Liver (tissue), 9 donors: ENCODE results near the gene MYO15B. TPM values are rescaled to one million over a fixed set of nuclear protein-coding genes. Genes with fewer than 3 reads are reported as not detected.

Source experiments
- DNase-seq: peaks from one replicate; pipeline ENCODE4 v3.0.0-alpha.2; 2017; ENCODE audit warnings: low spot score
- H3K27ac ChIP-seq, 2 donors: one replicate each; pipeline ENCODE4 v1.7.0; 2013; ENCODE audit warnings: inconsistent platforms in 2 of 2, low read length in 2 of 2, control low read depth in 1 of 2, low read depth in 1 of 2, mild to moderate bottlenecking in 1 of 2
- H3K27me3 ChIP-seq, 4 donors: one replicate each; pipeline versions ENCODE4 v1.6.1 to v1.7.0; 2013; ENCODE audit warnings: low read length in 3 of 4, inconsistent platforms in 1 of 4, mild to moderate bottlenecking in 1 of 4, moderate library complexity in 1 of 4; ENCODE audit not compliant: control insufficient read depth in 4 of 4, insufficient read depth in 4 of 4
- H3K36me3 ChIP-seq, 4 donors: one replicate each; pipeline versions ENCODE4 v1.6.1 to v1.7.0; 2013; ENCODE audit warnings: low read length in 3 of 4, mild to moderate bottlenecking in 3 of 4, low read depth in 1 of 4, moderate library complexity in 1 of 4; ENCODE audit not compliant: control insufficient read depth in 4 of 4, insufficient read depth in 3 of 4
- H3K4me1 ChIP-seq, 4 donors: one replicate each; pipeline versions ENCODE4 v1.6.1 to v1.7.0; 2013; ENCODE audit warnings: low read length in 3 of 4, mild to moderate bottlenecking in 3 of 4, moderate library complexity in 1 of 4; ENCODE audit not compliant: control insufficient read depth in 4 of 4, insufficient read depth in 4 of 4
- H3K4me3 ChIP-seq, 3 donors: one replicate each; pipeline versions ENCODE4 v1.6.1 to v1.7.0; 2013; ENCODE audit warnings: low read length in 3 of 3, control low read depth in 1 of 3, low read depth in 1 of 3, mild to moderate bottlenecking in 1 of 3
- H3K9ac ChIP-seq, 2 donors: one replicate each; pipeline ENCODE4 v1.7.0; 2013; ENCODE audit warnings: low read length in 2 of 2, mild to moderate bottlenecking in 2 of 2, moderate library complexity in 2 of 2, control low read depth in 1 of 2, low read depth in 1 of 2
- H3K9me3 ChIP-seq, 4 donors: one replicate each; pipeline versions ENCODE4 v1.6.1 to v1.7.0; 2013; ENCODE audit warnings: low read length in 3 of 4; ENCODE audit not compliant: control insufficient read depth in 4 of 4
- ATF3 ChIP-seq: IDR thresholded peaks from 2 replicates; pipeline ENCODE4 v1.6.1; 2016; ENCODE audit warnings: antibody characterized with exemption
- CTCF ChIP-seq: fragments of 150-350 bp; IDR thresholded peaks from 2 replicates; pipeline ENCODE4 v1.5.1; 2017; ENCODE audit warnings: improper control_type of control experiment, low read depth, low read length; ENCODE audit not compliant: missing input control
- EGR1 ChIP-seq, 2 donors: IDR thresholded peaks; 2 replicates each; pipeline ENCODE4 v1.6.1; 2016 to 2018; ENCODE audit warnings: antibody characterized with exemption in 2 of 2, low read depth in 2 of 2
- FOXA1 ChIP-seq: IDR thresholded peaks from 2 replicates; pipeline ENCODE4 v1.6.1; 2016; ENCODE audit warnings: antibody characterized with exemption
- FOXA2 ChIP-seq: IDR thresholded peaks from 2 replicates; pipeline ENCODE4 v1.6.1; 2016; ENCODE audit warnings: antibody characterized with exemption
- GABPA ChIP-seq, 2 donors: IDR thresholded peaks in 1 of 2; conservative IDR thresholded peaks in 1 of 2; 2 replicates each; pipeline ENCODE4 v1.6.1; 2016; ENCODE audit warnings: antibody characterized with exemption in 2 of 2, mild to moderate bottlenecking in 1 of 2, moderate library complexity in 1 of 2
- HNF4A ChIP-seq, 2 donors: conservative IDR thresholded peaks; 2 replicates each; pipeline ENCODE4 v1.6.1; 2016; ENCODE audit warnings: antibody characterized with exemption in 2 of 2, mild to moderate bottlenecking in 2 of 2
- HNF4G ChIP-seq: IDR thresholded peaks from 2 replicates; pipeline ENCODE4 v1.6.1; 2016; ENCODE audit warnings: antibody characterized with exemption
- JUND ChIP-seq, 2 donors: IDR thresholded peaks; 2 replicates each; pipeline ENCODE4 v1.6.1; 2016; ENCODE audit warnings: antibody characterized with exemption in 2 of 2
- MAX ChIP-seq: IDR thresholded peaks from 2 replicates; pipeline ENCODE4 v1.6.1; 2016; ENCODE audit warnings: antibody characterized with exemption
- NR2F2 ChIP-seq: IDR thresholded peaks from 2 replicates; pipeline ENCODE4 v1.6.1; 2016; ENCODE audit warnings: antibody characterized with exemption
- RAD21 ChIP-seq, 2 donors: IDR thresholded peaks; 2 replicates each; pipeline ENCODE4 v1.6.1; 2016; ENCODE audit warnings: antibody characterized with exemption in 2 of 2, mild to moderate bottlenecking in 2 of 2
- RXRA ChIP-seq, 2 donors: IDR thresholded peaks; 2 replicates each; pipeline ENCODE4 v1.6.1; 2017 to 2018; ENCODE audit warnings: antibody characterized with exemption in 2 of 2, mild to moderate bottlenecking in 1 of 2
- SP1 ChIP-seq: IDR thresholded peaks from 2 replicates; pipeline ENCODE4 v1.6.1; 2018; ENCODE audit warnings: antibody characterized with exemption, mild to moderate bottlenecking
- TAF1 ChIP-seq: conservative IDR thresholded peaks from 2 replicates; pipeline ENCODE4 v1.6.1; 2016; ENCODE audit warnings: antibody characterized with exemption, mild to moderate bottlenecking
- YY1 ChIP-seq: IDR thresholded peaks from 2 replicates; pipeline ENCODE4 v1.6.1; 2016; ENCODE audit warnings: antibody characterized with exemption, mild to moderate bottlenecking
- ZBTB33 ChIP-seq: IDR thresholded peaks from 2 replicates; pipeline ENCODE4 v1.6.1; 2016; ENCODE audit warnings: antibody characterized with exemption
- WGBS: extraction: QIAGEN DNeasy Blood & Tissue Kit; methylation state at CpG from one replicate; pipeline ENCODE4 v1.1.7; 2013; 5-methylcytosine and 5-hydroxymethylcytosine counted together
- polyA plus RNA-seq, 2 donors: library from polyadenylated mRNA; stranded (reverse) in 1 of 2; unstranded in 1 of 2; fragments of 200-250 nt in 1 of 2; fragments of >200 nt in 1 of 2; fragmentation: Nextera tagmentation in 1 of 2; extraction: Ambion mirVana in 1 of 2; gene quantifications; one replicate each; pipeline versions ENCODE4 v1.2.1 to v1.2.3, GENCODE V29; 2013 to 2015
- total RNA-seq, 2 donors: library from RNA; depleted of rRNA; stranded (reverse); fragments of >200 nt; gene quantifications; one replicate each; pipeline ENCODE4 v1.2.3, GENCODE V29; 2014
- TF ChIP-seq, protein P1 (sequence below): IDR thresholded peaks from 2 replicates; pipeline ENCODE4 v1.6.1; 2016; ENCODE audit warnings: antibody characterized with exemption, mild to moderate bottlenecking
- donor health status: healthy.
- donor health status: healthy.
- donor health status: healthy.
- donor health status: healthy.
- donor health status: healthy.

Gene MYO15B
- total and polyA plus RNA-seq, 4 donors = 13.3 to 34.4 (median 18.0) TPM

DNA sequence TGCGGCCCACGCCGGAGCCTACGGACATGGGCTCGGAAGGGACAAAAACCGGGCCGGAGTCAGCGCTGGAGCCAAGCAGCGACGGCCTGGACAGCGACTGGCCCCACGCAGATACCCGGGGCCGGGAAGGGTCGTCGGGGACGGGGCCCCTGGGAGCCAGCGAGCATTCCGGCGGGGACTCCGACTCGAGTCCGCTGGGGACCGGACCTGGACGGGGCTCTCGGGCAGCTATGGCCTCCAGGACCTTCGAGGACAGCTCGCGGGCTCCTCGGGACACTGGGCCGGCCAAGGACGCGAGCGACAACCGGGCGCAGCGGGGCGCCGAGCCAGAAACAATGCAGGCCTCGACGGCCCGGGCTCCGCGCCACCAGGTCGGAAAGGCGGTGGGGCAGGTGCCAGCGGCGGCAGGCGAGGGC, 1.0 kb downstream of the MYO15B start:
- H3K9ac ChIP-seq = peak overlapping the region in 1 of 2 donors; percentile 38
- TF ChIP-seq SP1 = no peak
- no peak for TF ChIP-seq CTCF
- TF ChIP-seq RXRA (IDR thresholded peaks at IDR 0.05) = no peak
- no peak for TF ChIP-seq RAD21 (IDR thresholded peaks at IDR 0.05)
- no peak for TF ChIP-seq TAF1
- no peak for TF ChIP-seq JUND (IDR thresholded peaks at IDR 0.05)
- no peak for TF ChIP-seq HNF4A (conservative IDR thresholded peaks at IDR 0.05)
- no peak for TF ChIP-seq EGR1 (IDR thresholded peaks at IDR 0.05; ENCODE audit: low read depth in 2 of 2)
- no peak for TF ChIP-seq NR2F2
- no peak for TF ChIP-seq HNF4G
- no peak for TF ChIP-seq GABPA (IDR thresholded peaks at IDR 0.05 in 1 of 2, conservative IDR thresholded peaks at IDR 0.05 in 1 of 2)
- no peak for TF ChIP-seq ZBTB33
- no peak for TF ChIP-seq YY1
- no peak for TF ChIP-seq FOXA1
- TF ChIP-seq, protein P1, sequence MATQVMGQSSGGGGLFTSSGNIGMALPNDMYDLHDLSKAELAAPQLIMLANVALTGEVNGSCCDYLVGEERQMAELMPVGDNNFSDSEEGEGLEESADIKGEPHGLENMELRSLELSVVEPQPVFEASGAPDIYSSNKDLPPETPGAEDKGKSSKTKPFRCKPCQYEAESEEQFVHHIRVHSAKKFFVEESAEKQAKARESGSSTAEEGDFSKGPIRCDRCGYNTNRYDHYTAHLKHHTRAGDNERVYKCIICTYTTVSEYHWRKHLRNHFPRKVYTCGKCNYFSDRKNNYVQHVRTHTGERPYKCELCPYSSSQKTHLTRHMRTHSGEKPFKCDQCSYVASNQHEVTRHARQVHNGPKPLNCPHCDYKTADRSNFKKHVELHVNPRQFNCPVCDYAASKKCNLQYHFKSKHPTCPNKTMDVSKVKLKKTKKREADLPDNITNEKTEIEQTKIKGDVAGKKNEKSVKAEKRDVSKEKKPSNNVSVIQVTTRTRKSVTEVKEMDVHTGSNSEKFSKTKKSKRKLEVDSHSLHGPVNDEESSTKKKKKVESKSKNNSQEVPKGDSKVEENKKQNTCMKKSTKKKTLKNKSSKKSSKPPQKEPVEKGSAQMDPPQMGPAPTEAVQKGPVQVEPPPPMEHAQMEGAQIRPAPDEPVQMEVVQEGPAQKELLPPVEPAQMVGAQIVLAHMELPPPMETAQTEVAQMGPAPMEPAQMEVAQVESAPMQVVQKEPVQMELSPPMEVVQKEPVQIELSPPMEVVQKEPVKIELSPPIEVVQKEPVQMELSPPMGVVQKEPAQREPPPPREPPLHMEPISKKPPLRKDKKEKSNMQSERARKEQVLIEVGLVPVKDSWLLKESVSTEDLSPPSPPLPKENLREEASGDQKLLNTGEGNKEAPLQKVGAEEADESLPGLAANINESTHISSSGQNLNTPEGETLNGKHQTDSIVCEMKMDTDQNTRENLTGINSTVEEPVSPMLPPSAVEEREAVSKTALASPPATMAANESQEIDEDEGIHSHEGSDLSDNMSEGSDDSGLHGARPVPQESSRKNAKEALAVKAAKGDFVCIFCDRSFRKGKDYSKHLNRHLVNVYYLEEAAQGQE = no peak
- TF ChIP-seq FOXA2 = no peak
- no peak for TF ChIP-seq ATF3
- TF ChIP-seq MAX = no peak
- peak overlapping the region; percentile 86 to 90 for H3K27ac ChIP-seq

More for the DNA sequence above, 1.0 kb downstream of the MYO15B start:
- H3K4me3 ChIP-seq = peak overlapping the region in 2 of 3 donors; percentile 47 to 60
- peak; percentile 52 for DNase-seq
- no peaks in the 10 kb centered on the region for H3K27me3 ChIP-seq
- 15% methylated on average over 49 of the region's 49 CpGs for WGBS
- no peaks in the 10 kb centered on the region for H3K9me3 ChIP-seq
- peaks cover 0 to 1% (median 0%) of the 10 kb centered on the region in 4 donors for H3K36me3 ChIP-seq
- H3K4me1 ChIP-seq = peaks cover 3 to 13% (median 8%) of the 10 kb centered on the region in 4 donors
